HCT116 (cell line): ENCODE measurements around the gene EPPIN. TPM values are rescaled to one million over a fixed set of nuclear protein-coding genes. Genes with fewer than 3 reads are reported as not detected.

ENCODE experiments used
- ATAC-seq: fragments of 200-7000 bp; cut with Tn5 transposase; 2 replicates; pipeline ENCODE4 v1.9.1; 2020; ENCODE audit warnings: mild to moderate bottlenecking, moderate library complexity
- BruUV-seq: library from RNA; stranded (reverse); fragments of 400-500 nt; replicated peaks from 2 replicates; lab custom pipeline; 2021; lab: Mats Ljungman, UMichigan
- CTCF ChIA-PET: fragments of 300-600 bp; sonication (Branson Sonifier 250); formaldehyde crosslinking; loops from one replicate; lab custom pipeline; 2021; ENCODE audit warnings: antibody characterized with exemption; lab: Charles Lee
- POLR2A ChIA-PET: fragments of 300-600, 350-600 bp; sonication (Branson Sonifier 250); formaldehyde crosslinking; loops from one replicate; lab custom pipeline; 2021; ENCODE audit warnings: antibody characterized with exemption; lab: Charles Lee
- RAD21 ChIA-PET, 2 experiments: fragments of 300-600 bp; sonication (Branson Sonifier 250); formaldehyde crosslinking; loops; one replicate each; lab custom pipeline; 2023; ENCODE audit warnings: low total read pairs in 2 of 2; ENCODE audit not compliant: uncharacterized antibody in 2 of 2, unreplicated experiment in 2 of 2, low non-redundant PET in 1 of 2; lab: Charles Lee
- DNase-seq: peaks from one replicate; pipeline ENCODE4 v3.0.0-alpha.2; 2010; ENCODE audit warnings: low read depth, low spot score
- H2AFZ ChIP-seq: fragments of 200-600 bp; shearing (Covaris generic), sonication (generic); 2 replicates; pipeline ENCODE4 v1.6.1; 2017; ENCODE audit warnings: low read depth, mixed run types, mixed read lengths, antibody characterized with exemption, low read length; ENCODE audit not compliant: poor library complexity, severe bottlenecking
- H3K27ac ChIP-seq: 2 replicates; pipeline ENCODE4 v1.5.1; 2012; ENCODE audit warnings: low read depth, low read length
- H3K27me3 ChIP-seq: fragments of 200-600 bp; sonication (generic); 2 replicates; pipeline ENCODE4 v1.6.1; 2016; ENCODE audit warnings: mixed run types, low read length, mixed read lengths; ENCODE audit not compliant: insufficient read depth
- H3K36me3 ChIP-seq, 2 experiments: fragments of 200-500 bp in 1 of 2; fragments of 200-600 bp in 1 of 2; sonication (Bioruptor generic) in 1 of 2; sonication (generic) in 1 of 2; 2 replicates each; pipeline versions ENCODE4 v1.5.1 to v1.6.1; 2014 to 2016; ENCODE audit warnings: low read length in 2 of 2, inconsistent platforms in 1 of 2, mixed read lengths in 1 of 2, mixed run types in 1 of 2; ENCODE audit not compliant: insufficient read depth in 2 of 2, control insufficient read depth in 1 of 2
- H3K4me1 ChIP-seq, 2 experiments: fragments of 200-600 bp in 1 of 2; sonication (generic) in 1 of 2; 2 replicates each; pipeline versions ENCODE4 v1.5.1 to v1.6.1; 2012 to 2017; ENCODE audit warnings: low read length in 2 of 2, inconsistent platforms in 1 of 2, mild to moderate bottlenecking in 1 of 2, mixed read lengths in 1 of 2, mixed run types in 1 of 2, moderate library complexity in 1 of 2; ENCODE audit not compliant: insufficient read depth in 2 of 2, control insufficient read depth in 1 of 2
- H3K4me2 ChIP-seq: fragments of 200-600 bp; sonication (generic); 2 replicates; pipeline ENCODE4 v1.6.1; 2017; ENCODE audit warnings: mixed run types, low read length, mixed read lengths
- H3K4me3 ChIP-seq, 2 experiments: fragments of 200-600 bp in 1 of 2; sonication (generic) in 1 of 2; replicated peaks in 1 of 2; 2 replicates each; pipeline ENCODE4 v1.5.1; 2011 to 2016; ENCODE audit warnings: low read length in 2 of 2, control low read depth in 1 of 2, low read depth in 1 of 2, mild to moderate bottlenecking in 1 of 2, mixed read lengths in 1 of 2, mixed run types in 1 of 2
- H3K79me2 ChIP-seq: fragments of 200-600 bp; sonication (generic); 2 replicates; pipeline ENCODE4 v1.6.1; 2017; ENCODE audit warnings: mild to moderate bottlenecking, mixed run types, low read length, moderate library complexity, mixed read lengths; ENCODE audit not compliant: insufficient read depth
- H3K9ac ChIP-seq: fragments of 200-600 bp; sonication (generic); 2 replicates; pipeline ENCODE4 v1.6.1; 2016; ENCODE audit warnings: low read length, mixed read lengths
- H3K9me2 ChIP-seq: fragments of 200-600 bp; sonication (generic), shearing (Covaris generic); 2 replicates; pipeline ENCODE4 v1.6.1; 2017; ENCODE audit warnings: mixed run types, mild to moderate bottlenecking, moderate library complexity; ENCODE audit not compliant: insufficient read depth
- H3K9me3 ChIP-seq, 2 experiments: fragments of 200-500 bp in 1 of 2; fragments of 200-600 bp in 1 of 2; sonication (Bioruptor generic) in 1 of 2; sonication (generic) in 1 of 2; 2 replicates each; pipeline ENCODE4 v1.6.1; 2014 to 2017; ENCODE audit warnings: low read length in 2 of 2, mixed read lengths in 2 of 2, inconsistent platforms in 1 of 2, low read depth in 1 of 2, mild to moderate bottlenecking in 1 of 2, mixed run types in 1 of 2, moderate library complexity in 1 of 2; ENCODE audit not compliant: control insufficient read depth in 1 of 2, insufficient read depth in 1 of 2
- H4K20me1 ChIP-seq: fragments of 200-600 bp; sonication (generic), shearing (Covaris generic); 2 replicates; pipeline ENCODE4 v1.6.1; 2017; ENCODE audit warnings: mixed run types, mild to moderate bottlenecking, moderate library complexity; ENCODE audit not compliant: insufficient read depth
- CEBPB ChIP-seq: IDR thresholded peaks from 2 replicates; pipeline ENCODE4 v1.6.1; 2012; ENCODE audit warnings: low read depth
- CTCF ChIP-seq, 3 experiments: fragments of 200-600 bp in 1 of 3; sonication (generic) in 1 of 3; IDR thresholded peaks in 2 of 3; conservative IDR thresholded peaks in 1 of 3; 2 replicates each; pipeline ENCODE4 v1.5.1; 2012 to 2017; ENCODE audit warnings: low read depth in 2 of 3, low read length in 2 of 3, antibody characterized with exemption in 1 of 3, borderline replicate concordance in 1 of 3, control low read depth in 1 of 3, mild to moderate bottlenecking in 1 of 3, mixed read lengths in 1 of 3, mixed run types in 1 of 3, moderate library complexity in 1 of 3; ENCODE audit not compliant: insufficient read depth in 1 of 3
- EZH2 ChIP-seq: fragments of 200-600 bp; sonication (generic); IDR thresholded peaks from 2 replicates; pipeline ENCODE4 v1.6.1; 2017; ENCODE audit warnings: antibody characterized with exemption, mixed run types
- EZH2phosphoT487 ChIP-seq: fragments of 200-600 bp; IDR thresholded peaks from 2 replicates; pipeline ENCODE4 v1.6.1; 2018; ENCODE audit warnings: antibody characterized with exemption, borderline replicate concordance
- POLR2A ChIP-seq: IDR thresholded peaks from 2 replicates; pipeline ENCODE4 v1.7.0; 2011; ENCODE audit warnings: borderline replicate concordance; ENCODE audit not compliant: insufficient read depth, insufficient read length; ENCODE audit errors: extremely low read depth
- SP1 ChIP-seq: IDR thresholded peaks from 2 replicates; pipeline ENCODE4 v1.6.1; 2012; ENCODE audit warnings: low read depth
- SRF ChIP-seq: IDR thresholded peaks from 2 replicates; pipeline ENCODE4 v1.6.1; 2012; ENCODE audit warnings: low read depth
- YY1 ChIP-seq: IDR thresholded peaks from 2 replicates; pipeline ENCODE4 v1.6.1; 2011; ENCODE audit warnings: low read length, low read depth, moderate library complexity, mild to moderate bottlenecking; ENCODE audit not compliant: insufficient replicate concordance; ENCODE audit errors: extremely low read depth
- ZFX ChIP-seq: fragments of 450-650 bp; IDR thresholded peaks from 2 replicates; pipeline ENCODE4 v1.6.1; 2017
- intact Hi-C: fragments of 100-400 bp; cut with micrococcal nuclease; formaldehyde crosslinking; loops from 2 replicates; pipeline ENCODE4 v1.10.0; 2022
- total RNA-seq: library from RNA; stranded (reverse); gene quantifications from one replicate; pipeline ENCODE4 v1.2.1, GENCODE V29; 2021; ENCODE audit not compliant: unreplicated experiment
- TF ChIP-seq, protein P1 (sequence below): IDR thresholded peaks from 2 replicates; pipeline ENCODE4 v1.6.1; 2012
- TF ChIP-seq, protein P2 (sequence below): IDR thresholded peaks from 2 replicates; pipeline ENCODE4 v1.6.1; 2012; ENCODE audit warnings: low read depth

Gene EPPIN
- total RNA-seq, 1 experiment from 2014 or later, result not detected

DNA sequence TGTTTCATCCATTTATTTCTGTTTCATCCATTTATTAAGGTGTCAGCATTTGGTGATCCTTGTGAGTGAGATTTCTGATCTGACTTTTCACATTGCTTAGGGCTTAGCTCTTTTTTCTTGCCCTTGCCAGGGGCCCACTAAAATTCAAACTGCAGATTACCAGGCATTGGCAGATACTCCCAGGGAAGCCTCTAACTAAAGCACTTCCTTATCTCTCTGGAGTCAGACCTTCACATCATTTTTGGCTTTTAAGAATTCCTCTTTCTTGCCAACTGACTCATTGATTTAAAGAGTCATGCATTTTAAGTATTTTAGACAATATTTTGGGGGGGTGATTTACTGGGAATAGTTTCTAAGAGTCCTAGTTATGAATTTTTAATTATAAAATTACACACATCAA is 34.5 kb upstream of the EPPIN start (continued):
- TF ChIP-seq, protein P1, sequence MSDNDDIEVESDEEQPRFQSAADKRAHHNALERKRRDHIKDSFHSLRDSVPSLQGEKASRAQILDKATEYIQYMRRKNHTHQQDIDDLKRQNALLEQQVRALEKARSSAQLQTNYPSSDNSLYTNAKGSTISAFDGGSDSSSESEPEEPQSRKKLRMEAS, result no peak
- TF ChIP-seq SP1, result no peak

GRCh38 chr20:45579184-45579583 is 32.0 kb upstream of the EPPIN start, which contains the start of gene WFDC8:
WFDC8 (minus strand) TSS chr20:45579284; CDS start chr20:45579247, 37 bp downstream.
- BruUV-seq, result no TSS peak
- Histone ChIP-seq H3K9me2 (no peaks in the 10 kb centered on the region), H3K4me2 (no peak within 1 kb of the TSS), H3K79me2 (no peaks in the 10 kb centered on the region), H3K4me3 (no peak within 1 kb of the TSS), H4K20me1 (no peaks in the 10 kb centered on the region), H3K27me3 (no peaks in the 10 kb centered on the region), H3K9ac (no peak within 1 kb of the TSS), H2AFZ (no peak within 1 kb of the TSS), H3K4me1 (no peaks in the 10 kb centered on the region), H3K36me3 (no peaks in the 10 kb centered on the region), H3K27ac (no peak within 1 kb of the TSS), H3K9me3 (no peaks in the 10 kb centered on the region)
- TF ChIP-seq POLR2A (no peak), EZH2phosphoT487 (no peak), SRF (no peak), EZH2 (no peak), YY1 (no peak), ZFX (no peak), CEBPB (no peak), CTCF (IDR thresholded peaks at IDR 0.05 in 2 of 3, conservative IDR thresholded peaks at IDR 0.05 in 1 of 3; ENCODE audit: borderline replicate concordance in 1 of 3, insufficient read depth in 1 of 3, low read depth in 2 of 3, low read length in 2 of 3) (no peak)
- TF ChIP-seq, protein P2, sequence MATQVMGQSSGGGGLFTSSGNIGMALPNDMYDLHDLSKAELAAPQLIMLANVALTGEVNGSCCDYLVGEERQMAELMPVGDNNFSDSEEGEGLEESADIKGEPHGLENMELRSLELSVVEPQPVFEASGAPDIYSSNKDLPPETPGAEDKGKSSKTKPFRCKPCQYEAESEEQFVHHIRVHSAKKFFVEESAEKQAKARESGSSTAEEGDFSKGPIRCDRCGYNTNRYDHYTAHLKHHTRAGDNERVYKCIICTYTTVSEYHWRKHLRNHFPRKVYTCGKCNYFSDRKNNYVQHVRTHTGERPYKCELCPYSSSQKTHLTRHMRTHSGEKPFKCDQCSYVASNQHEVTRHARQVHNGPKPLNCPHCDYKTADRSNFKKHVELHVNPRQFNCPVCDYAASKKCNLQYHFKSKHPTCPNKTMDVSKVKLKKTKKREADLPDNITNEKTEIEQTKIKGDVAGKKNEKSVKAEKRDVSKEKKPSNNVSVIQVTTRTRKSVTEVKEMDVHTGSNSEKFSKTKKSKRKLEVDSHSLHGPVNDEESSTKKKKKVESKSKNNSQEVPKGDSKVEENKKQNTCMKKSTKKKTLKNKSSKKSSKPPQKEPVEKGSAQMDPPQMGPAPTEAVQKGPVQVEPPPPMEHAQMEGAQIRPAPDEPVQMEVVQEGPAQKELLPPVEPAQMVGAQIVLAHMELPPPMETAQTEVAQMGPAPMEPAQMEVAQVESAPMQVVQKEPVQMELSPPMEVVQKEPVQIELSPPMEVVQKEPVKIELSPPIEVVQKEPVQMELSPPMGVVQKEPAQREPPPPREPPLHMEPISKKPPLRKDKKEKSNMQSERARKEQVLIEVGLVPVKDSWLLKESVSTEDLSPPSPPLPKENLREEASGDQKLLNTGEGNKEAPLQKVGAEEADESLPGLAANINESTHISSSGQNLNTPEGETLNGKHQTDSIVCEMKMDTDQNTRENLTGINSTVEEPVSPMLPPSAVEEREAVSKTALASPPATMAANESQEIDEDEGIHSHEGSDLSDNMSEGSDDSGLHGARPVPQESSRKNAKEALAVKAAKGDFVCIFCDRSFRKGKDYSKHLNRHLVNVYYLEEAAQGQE, result no peak
- TF ChIP-seq, protein P1, result no peak
- no peak for DNase-seq
- POLR2A ChIA-PET, result no interaction called here
- RAD21 ChIA-PET, result no interaction called here
- CTCF ChIA-PET, result no interaction called here
- intact Hi-C loops, result no loop called here
- ATAC-seq, result no peak
